Fibroblast of lung (primary cell): ENCODE data around the gene STAM.

Experiments used
- CTCF ChIP-seq, 2 donors: IDR thresholded peaks in 1 of 2; conservative IDR thresholded peaks in 1 of 2; 1 replicate in 1 of 2; 2 replicates in 1 of 2; pipeline ENCODE4 v1.5.1; 2011 to 2012; ENCODE audit warnings: low read length in 2 of 2, control low read depth in 1 of 2, inconsistent platforms in 1 of 2, low read depth in 1 of 2, mild to moderate bottlenecking in 1 of 2
- EZH2 ChIP-seq: IDR thresholded peaks from 2 replicates; pipeline ENCODE4 v1.5.1; 2012; ENCODE audit warnings: low read length, control low read depth, mild to moderate bottlenecking; ENCODE audit errors: missing control alignments

GRCh38 chr10:17655567-17656146 lies 11.7 kb downstream of the STAM start:
- TF ChIP-seq CTCF (conservative IDR thresholded peaks at IDR 0.05 in 1 of 2, IDR thresholded peaks at IDR 0.05 in 1 of 2; ENCODE audit: low read depth in 1 of 2, low read length in 2 of 2) (no peak), EZH2 (no peak)
